MM.1S (cell line): ENCODE data around the gene CABCOCO1.
"Not testable (repeated sequence)": the region's sequence is repeated elsewhere in the genome, so short reads cannot be mapped to it uniquely, and the experiment has no call there.

Source experiments
- DNase-seq: peaks from one replicate; pipeline ENCODE4 v3.0.0-alpha.2; 2015
- H2AFZ ChIP-seq: fragments of 300-600 bp; sonication (generic); 2 replicates; pipeline ENCODE4 v1.6.0; 2016; ENCODE audit warnings: antibody characterized with exemption, low read length
- H3F3A ChIP-seq: fragments of 300-600 bp; sonication (generic); 2 replicates; pipeline ENCODE4 v1.6.1; 2016; ENCODE audit warnings: mild to moderate bottlenecking, antibody characterized with exemption, low read length, moderate library complexity, mixed read lengths; ENCODE audit not compliant: insufficient read depth
- H3K27ac ChIP-seq: fragments of 300-600 bp; sonication (generic); 2 replicates; pipeline ENCODE4 v1.5.1; 2016; ENCODE audit warnings: mild to moderate bottlenecking, low read length
- H3K27me3 ChIP-seq: fragments of 300-600 bp; sonication (generic); replicated peaks from 2 replicates; pipeline ENCODE4 v1.6.0; 2016; ENCODE audit warnings: low read length; ENCODE audit not compliant: insufficient read depth
- H3K36me3 ChIP-seq: fragments of 300-600 bp; sonication (generic); replicated peaks from 2 replicates; pipeline ENCODE4 v1.6.1; 2016; ENCODE audit warnings: mild to moderate bottlenecking, low read length, mixed read lengths; ENCODE audit not compliant: insufficient read depth
- H3K4me1 ChIP-seq: fragments of 300-600 bp; sonication (generic); 2 replicates; pipeline ENCODE4 v1.6.1; 2016; ENCODE audit warnings: low read length, mixed read lengths
- H3K4me2 ChIP-seq: fragments of 300-600 bp; sonication (generic); 2 replicates; pipeline ENCODE4 v1.6.0; 2016; ENCODE audit warnings: low read depth, low read length
- H3K4me3 ChIP-seq: fragments of 300-600 bp; sonication (generic); 2 replicates; pipeline ENCODE4 v1.5.1; 2016; ENCODE audit warnings: low read length, mixed read lengths
- H3K79me2 ChIP-seq: fragments of 300-600 bp; sonication (generic); 2 replicates; pipeline ENCODE4 v1.6.1; 2016; ENCODE audit warnings: mixed run types, low read length, mixed read lengths
- H3K9ac ChIP-seq: fragments of 300-600 bp; sonication (generic); 2 replicates; pipeline ENCODE4 v1.6.1; 2016; ENCODE audit warnings: low read length, mixed read lengths
- H3K9me2 ChIP-seq: fragments of 300-600 bp; sonication (generic); replicated peaks from 2 replicates; pipeline ENCODE4 v1.6.1; 2016; ENCODE audit warnings: mild to moderate bottlenecking, low read length, mixed read lengths; ENCODE audit not compliant: insufficient read depth
- H3K9me3 ChIP-seq: fragments of 300-600 bp; sonication (generic); replicated peaks from 2 replicates; pipeline ENCODE4 v1.6.1; 2016; ENCODE audit warnings: mild to moderate bottlenecking, low read length, mixed read lengths; ENCODE audit not compliant: insufficient read depth
- H4K20me1 ChIP-seq: fragments of 300-600 bp; sonication (generic); 2 replicates; pipeline ENCODE4 v1.6.1; 2016; ENCODE audit warnings: mild to moderate bottlenecking, low read length, moderate library complexity, mixed read lengths; ENCODE audit not compliant: insufficient read depth
- CTCF ChIP-seq: fragments of 300-600 bp; sonication (generic); IDR thresholded peaks from 2 replicates; pipeline ENCODE4 v1.5.1; 2016; ENCODE audit warnings: antibody characterized with exemption, low read length, mixed read lengths
- EZH2 ChIP-seq: fragments of 300-600 bp; sonication (generic); optimal IDR thresholded peaks from 2 replicates; pipeline ENCODE3; 2017; ENCODE audit warnings: low read depth, mild to moderate bottlenecking, antibody characterized with exemption, low read length, mixed read lengths
- EZH2phosphoT487 ChIP-seq: fragments of 300-600 bp; sonication (generic); IDR thresholded peaks from 2 replicates; pipeline ENCODE4 v1.6.1; 2018; ENCODE audit warnings: antibody characterized with exemption, low read length

The CABCOCO1 gene

GRCh38 chr10:61733358-61733940 lies 70.7 kb downstream of the CABCOCO1 start:
- Histone ChIP-seq H3K9me2 (no peaks in the 10 kb centered on the region), H4K20me1 (no peaks in the 10 kb centered on the region), H3K36me3 (no peaks in the 10 kb centered on the region), H3F3A (no peaks in the 10 kb centered on the region), H3K9me3 (no peaks in the 10 kb centered on the region), H2AFZ (no peak overlapping the region), H3K27ac (no peak overlapping the region), H3K27me3 (no peaks in the 10 kb centered on the region), H3K4me3 (no peak overlapping the region), H3K9ac (no peak overlapping the region), H3K79me2 (no peaks in the 10 kb centered on the region), H3K4me2 (no peak overlapping the region), H3K4me1 (no peaks in the 10 kb centered on the region)
- TF ChIP-seq EZH2 (no peak), CTCF (peak; percentile 65)
- DNase-seq, result peak; percentile 58

- no peak overlapping the region for H2AFZ ChIP-seq
- no peaks in the 10 kb centered on the region for H3K9me3 ChIP-seq
- no peaks in the 10 kb centered on the region for H3K4me1 ChIP-seq
- H3K9ac ChIP-seq, result no peak overlapping the region
- no peaks in the 10 kb centered on the region for H3K79me2 ChIP-seq
- H3F3A ChIP-seq, result no peaks in the 10 kb centered on the region
- no peaks in the 10 kb centered on the region for H3K27me3 ChIP-seq
- H3K9me2 ChIP-seq, result no peaks in the 10 kb centered on the region
- TF ChIP-seq CTCF, result no peak
- TF ChIP-seq EZH2phosphoT487, result no peak
- no peak for TF ChIP-seq EZH2
- H3K36me3 ChIP-seq, result no peaks in the 10 kb centered on the region
- no peak overlapping the region for H3K4me2 ChIP-seq
- DNase-seq, result no peak
- no peak overlapping the region for H3K27ac ChIP-seq
- no peaks in the 10 kb centered on the region for H4K20me1 ChIP-seq
- H3K4me3 ChIP-seq, result no peak overlapping the region
These were observed 73.2 kb downstream of the CABCOCO1 start for GRCh38 chr10:61735882-61736281.

GRCh38 chr10:61737455-61737854 lies 74.7 kb downstream of the CABCOCO1 start:
- H3K9ac ChIP-seq, H3K27ac ChIP-seq, H3F3A ChIP-seq, H2AFZ ChIP-seq, H3K4me3 ChIP-seq, H3K27me3 ChIP-seq, DNase-seq, H3K9me3 ChIP-seq, H3K4me1 ChIP-seq, H3K4me2 ChIP-seq, H4K20me1 ChIP-seq, H3K36me3 ChIP-seq, H3K9me2 ChIP-seq, H3K79me2 ChIP-seq: not testable (repeated sequence)

GRCh38 chr10:61742812-61743211 lies 80.1 kb downstream of the CABCOCO1 start:
- Histone ChIP-seq H3K9ac (no peak overlapping the region), H2AFZ (no peak overlapping the region), H3K4me1 (no peaks in the 10 kb centered on the region), H3K27me3 (no peaks in the 10 kb centered on the region), H3K9me2 (no peaks in the 10 kb centered on the region), H3K27ac (no peak overlapping the region), H3K79me2 (no peaks in the 10 kb centered on the region), H3K4me3 (no peak overlapping the region), H4K20me1 (no peaks in the 10 kb centered on the region), H3K4me2 (no peak overlapping the region), H3F3A (no peaks in the 10 kb centered on the region), H3K9me3 (no peaks in the 10 kb centered on the region), H3K36me3 (no peaks in the 10 kb centered on the region)
- TF ChIP-seq CTCF (no peak), EZH2 (no peak), EZH2phosphoT487 (no peak)
- DNase-seq, result no peak
